IMR-90 (cell line): Measurements from ENCODE around the gene GRM8. TPM values are rescaled to one million over a fixed set of nuclear protein-coding genes. Genes with fewer than 3 reads are reported as not detected.

ENCODE experiments used
- ATAC-seq: fragments of 200-7000 bp; cut with Tn5 transposase; 2 replicates; pipeline ENCODE4 v1.9.1; 2020; ENCODE audit warnings: low read depth, mild to moderate bottlenecking, moderate library complexity
- BruUV-seq: library from RNA; stranded (reverse); fragments of 400-500 nt; replicated peaks from 2 replicates; lab custom pipeline; 2021; lab: Mats Ljungman, UMichigan
- CTCF ChIA-PET: fragments of 300-600 bp; formaldehyde crosslinking; extraction: SDS; loops from one replicate; lab custom pipeline; 2021; ENCODE audit warnings: antibody characterized with exemption; lab: Yijun Ruan, JAX
- POLR2A ChIA-PET: fragments of 300-600 bp; sonication (Branson Sonifier 250); formaldehyde crosslinking; loops from one replicate; lab custom pipeline; 2022; ENCODE audit warnings: antibody characterized with exemption; ENCODE audit not compliant: unreplicated experiment; lab: Charles Lee
- DNase-seq: peaks from one replicate; pipeline ENCODE4 v3.0.0; 2013
- H2AFZ ChIP-seq: replicated peaks from 2 replicates; pipeline ENCODE3; 2013; ENCODE audit warnings: low read length, mild to moderate bottlenecking; ENCODE audit not compliant: poor library complexity
- H2AK5ac ChIP-seq: 2 replicates; pipeline ENCODE4 v1.6.1; 2013; ENCODE audit warnings: low read depth, low read length, inconsistent platforms
- H2AK9ac ChIP-seq: replicated peaks from 2 replicates; pipeline ENCODE3; 2013; ENCODE audit warnings: mild to moderate bottlenecking, low read depth, low read length, moderate library complexity; ENCODE audit not compliant: poor library complexity
- H2BK120ac ChIP-seq: 2 replicates; pipeline ENCODE4 v1.6.1; 2013; ENCODE audit warnings: low read depth, low read length, inconsistent platforms
- H2BK15ac ChIP-seq: 3 replicates; pipeline ENCODE4 v1.6.1; 2013; ENCODE audit warnings: low read depth, low read length, inconsistent platforms
- H2BK20ac ChIP-seq: 2 replicates; pipeline ENCODE4 v1.6.1; 2013; ENCODE audit warnings: low read depth, mild to moderate bottlenecking, inconsistent platforms, low read length, moderate library complexity
- H2BK5ac ChIP-seq: 2 replicates; pipeline ENCODE4 v1.6.1; 2013; ENCODE audit warnings: mild to moderate bottlenecking, low read depth, low read length, inconsistent platforms; ENCODE audit not compliant: poor library complexity, severe bottlenecking
- H3K14ac ChIP-seq: replicated peaks from 2 replicates; pipeline ENCODE4 v1.6.1; 2013; ENCODE audit warnings: low read depth, low read length, inconsistent platforms
- H3K18ac ChIP-seq: 2 replicates; pipeline ENCODE4 v1.6.1; 2013; ENCODE audit warnings: low read depth, low read length, control low read depth
- H3K23ac ChIP-seq: 2 replicates; pipeline ENCODE4 v1.6.1; 2013; ENCODE audit warnings: low read depth, low read length, inconsistent platforms
- H3K27ac ChIP-seq: 2 replicates; pipeline ENCODE4 v1.5.1; 2013; ENCODE audit warnings: mild to moderate bottlenecking, control low read depth, low read length; ENCODE audit not compliant: insufficient read depth
- H3K27me3 ChIP-seq: 2 replicates; pipeline ENCODE4 v1.6.1; 2013; ENCODE audit warnings: low read length; ENCODE audit not compliant: control insufficient read depth, insufficient read depth
- H3K36me3 ChIP-seq: 2 replicates; pipeline ENCODE4 v1.6.1; 2013; ENCODE audit warnings: low read length, mixed read lengths; ENCODE audit not compliant: control insufficient read depth, insufficient read depth
- H3K4ac ChIP-seq: 2 replicates; pipeline ENCODE4 v1.6.1; 2013; ENCODE audit warnings: low read depth, low read length, inconsistent platforms
- H3K4me1 ChIP-seq: 2 replicates; pipeline ENCODE4 v1.6.1; 2013; ENCODE audit warnings: low read length, mixed read lengths; ENCODE audit not compliant: control insufficient read depth, insufficient read depth
- H3K4me2 ChIP-seq: 2 replicates; pipeline ENCODE4 v1.6.1; 2013; ENCODE audit warnings: low read depth, mild to moderate bottlenecking, control low read depth, low read length, moderate library complexity
- H3K4me3 ChIP-seq: 2 replicates; pipeline ENCODE4 v1.5.1; 2013; ENCODE audit warnings: low read depth, mild to moderate bottlenecking, control low read depth, low read length, moderate library complexity; ENCODE audit not compliant: insufficient read depth
- H3K56ac ChIP-seq: 2 replicates; pipeline ENCODE4 v1.6.1; 2013; ENCODE audit warnings: low read length, inconsistent platforms; ENCODE audit not compliant: insufficient read depth; ENCODE audit errors: extremely low read depth
- H3K79me1 ChIP-seq, 2 experiments: 2 replicates each; pipeline ENCODE4 v1.6.1; 2013; ENCODE audit warnings: low read length in 2 of 2, inconsistent platforms in 1 of 2, low read depth in 1 of 2
- H3K9ac ChIP-seq: 2 replicates; pipeline ENCODE4 v1.6.1; 2013; ENCODE audit warnings: low read depth, low read length, control low read depth
- H3K9me1 ChIP-seq: 2 replicates; pipeline ENCODE4 v1.6.1; 2013; ENCODE audit warnings: low read length, inconsistent platforms; ENCODE audit not compliant: insufficient read depth
- H3K9me3 ChIP-seq: 2 replicates; pipeline ENCODE4 v1.6.1; 2013; ENCODE audit warnings: low read length; ENCODE audit not compliant: control insufficient read depth, insufficient read depth
- H4K20me1 ChIP-seq: 2 replicates; pipeline ENCODE4 v1.6.1; 2013; ENCODE audit warnings: low read length, inconsistent platforms; ENCODE audit not compliant: insufficient read depth
- H4K5ac ChIP-seq: 2 replicates; pipeline ENCODE4 v1.6.1; 2013; ENCODE audit warnings: mild to moderate bottlenecking, low read depth, low read length, control low read depth
- H4K8ac ChIP-seq, 2 experiments: 2 replicates each; pipeline ENCODE4 v1.6.1; 2013; ENCODE audit warnings: low read depth in 2 of 2, low read length in 2 of 2, control low read depth in 1 of 2, inconsistent platforms in 1 of 2
- H4K91ac ChIP-seq: 2 replicates; pipeline ENCODE4 v1.6.1; 2013; ENCODE audit warnings: low read depth, low read length, inconsistent platforms; ENCODE audit not compliant: insufficient read depth
- BHLHE40 ChIP-seq: fragments of 150-350 bp; IDR thresholded peaks from 2 replicates; pipeline ENCODE4 v1.6.1; 2016; ENCODE audit warnings: mild to moderate bottlenecking, low read depth, low read length
- CEBPB ChIP-seq: IDR thresholded peaks from 2 replicates; pipeline ENCODE4 v1.6.1; 2012; ENCODE audit warnings: low read depth, low read length, improper control_type of control experiment
- CHD1 ChIP-seq: IDR thresholded peaks from 2 replicates; pipeline ENCODE4 v1.6.1; 2012; ENCODE audit warnings: low read depth, low read length, improper control_type of control experiment
- CTCF ChIP-seq: conservative IDR thresholded peaks from 2 replicates; pipeline ENCODE4 v1.5.1; 2012; ENCODE audit warnings: mild to moderate bottlenecking, low read depth, low read length, improper control_type of control experiment
- ELK1 ChIP-seq: fragments of 150-350 bp; IDR thresholded peaks from 2 replicates; pipeline ENCODE4 v1.6.1; 2016; ENCODE audit warnings: low read depth, mild to moderate bottlenecking, low read length, moderate library complexity, borderline replicate concordance
- FOS ChIP-seq: fragments of 150-350 bp; IDR thresholded peaks from 2 replicates; pipeline ENCODE4 v1.6.1; 2016; ENCODE audit warnings: low read depth, low read length
- MAFK ChIP-seq: IDR thresholded peaks from 2 replicates; pipeline ENCODE4 v1.6.1; 2012; ENCODE audit warnings: low read depth, low read length, improper control_type of control experiment
- MAZ ChIP-seq: IDR thresholded peaks from 2 replicates; pipeline ENCODE4 v1.6.1; 2012; ENCODE audit warnings: low read depth, mild to moderate bottlenecking, low read length, improper control_type of control experiment, moderate library complexity, borderline replicate concordance
- MXI1 ChIP-seq: IDR thresholded peaks from 2 replicates; pipeline ENCODE4 v1.6.1; 2012; ENCODE audit warnings: low read depth, mild to moderate bottlenecking, low read length, moderate library complexity, borderline replicate concordance
- NFE2L2 ChIP-seq: fragments of 150-350 bp; IDR thresholded peaks from 2 replicates; pipeline ENCODE4 v1.6.1; 2016; ENCODE audit warnings: low read depth, mild to moderate bottlenecking, low read length
- POLR2A ChIP-seq: IDR thresholded peaks from 2 replicates; pipeline ENCODE4 v1.6.1; 2012; ENCODE audit warnings: mild to moderate bottlenecking, low read depth, low read length
- RAD21 ChIP-seq: IDR thresholded peaks from 2 replicates; pipeline ENCODE4 v1.6.1; 2012; ENCODE audit warnings: low read length, improper control_type of control experiment
- RCOR1 ChIP-seq: IDR thresholded peaks from 2 replicates; pipeline ENCODE4 v1.6.1; 2012; ENCODE audit warnings: mild to moderate bottlenecking, low read length, improper control_type of control experiment; ENCODE audit not compliant: insufficient replicate concordance
- RFX5 ChIP-seq: IDR thresholded peaks from 2 replicates; pipeline ENCODE4 v1.8.0; 2012; ENCODE audit warnings: low read depth, mild to moderate bottlenecking, low read length, moderate library complexity
- SMC3 ChIP-seq: fragments of 150-350 bp; IDR thresholded peaks from 2 replicates; pipeline ENCODE4 v1.6.1; 2016; ENCODE audit warnings: low read depth, mild to moderate bottlenecking, antibody characterized with exemption, low read length, moderate library complexity
- USF2 ChIP-seq: fragments of 150-350 bp; IDR thresholded peaks from 2 replicates; pipeline ENCODE4 v1.6.1; 2017; ENCODE audit warnings: mild to moderate bottlenecking, antibody characterized with exemption, low read length, low read depth
- WGBS, 2 experiments: methylation state at CpG; one replicate each; pipeline versions ENCODE4 v1.1.5 to v1.1.7; 2013; ENCODE audit warnings: missing lambda C conversion rate in 2 of 2; ENCODE audit not compliant: insufficient read length in 1 of 2; ENCODE audit errors: extremely low coverage in 2 of 2; 5-methylcytosine and 5-hydroxymethylcytosine counted together
- dilution Hi-C: fragments of 300-500 bp; cut with HindIII; formaldehyde crosslinking; loops from one replicate; pipeline ENCODE4 v1.14.3; 2018; ENCODE audit warnings: low sequenced_read_pairs; ENCODE audit not compliant: unreplicated experiment
- in situ Hi-C: fragments of 300-500 bp; cut with MboI; formaldehyde crosslinking; loops from 3 replicates; pipeline ENCODE4 v1.14.3; 2019; ENCODE audit warnings: low sequenced_read_pairs, inconsistent platforms, mixed read lengths
- intact Hi-C: fragments of 100-400 bp; cut with micrococcal nuclease; formaldehyde crosslinking; loops from 2 replicates; pipeline ENCODE4 v1.10.0; 2022
- polyA plus RNA-seq, 3 experiments: library from polyadenylated mRNA; depleted of rRNA; stranded (reverse); fragments of >200 nt; gene quantifications; 2 replicates each; pipeline ENCODE4 v1.2.3, GENCODE V29; 2012; ENCODE audit warnings: low replicate concordance in 1 of 3
- total RNA-seq: library from RNA; depleted of rRNA; stranded (reverse); fragments of >200 nt; gene quantifications from 2 replicates; pipeline ENCODE4 v1.2.3, GENCODE V29; 2012

GRM8 gene
- total and polyA plus RNA-seq, 2 of the 4 experiments (the other 2 are of a cell fraction), result not detected

GRCh38 chr7:126460664-126461063 lies 792.1 kb downstream of the GRM8 start:
- ATAC-seq (no peak), DNase-seq (no peak)
- no peak overlapping the region for H3K27ac ChIP-seq
- H3K4me3 ChIP-seq, result no peak overlapping the region
- no peaks in the 10 kb centered on the region for H3K27me3 ChIP-seq
- no peaks in the 10 kb centered on the region for H3K9me1 ChIP-seq
- no peak overlapping the region for H3K4me2 ChIP-seq
- BruUV-seq, result no TSS peak
- no peak overlapping the region for H3K14ac ChIP-seq
- H2AFZ ChIP-seq, result no peak overlapping the region
- no peak overlapping the region for H4K91ac ChIP-seq
- H3K9ac ChIP-seq, result no peak overlapping the region
- H3K56ac ChIP-seq, result no peak overlapping the region
- no peak overlapping the region for H4K5ac ChIP-seq
- H2BK15ac ChIP-seq, result no peak overlapping the region
- H2AK5ac ChIP-seq, result no peak overlapping the region
- H2BK20ac ChIP-seq, result no peak overlapping the region
- H4K8ac ChIP-seq, result no peak overlapping the region
- no peaks in the 10 kb centered on the region for H3K9me3 ChIP-seq
- no peaks in the 10 kb centered on the region for H3K36me3 ChIP-seq
- intact Hi-C loops (no loop called here), in situ Hi-C loops (no loop called here), dilution Hi-C loops (no loop called here)
- H3K79me1 ChIP-seq, result no peaks in the 10 kb centered on the region
- H2BK120ac ChIP-seq, result no peak overlapping the region
- CTCF ChIA-PET, result interaction anchor here (0.6 kb wide), 1 partner anchor 1117 kb away, joined by 3 read pairs; no protein-coding TSS in a partner anchor
- WGBS, 2 experiments, result no CpG with 5 or more reads among the region's 2 CpGs
- no peak overlapping the region for H3K18ac ChIP-seq
- TF ChIP-seq CTCF (no peak), CHD1 (no peak), MAFK (no peak), RAD21 (no peak), FOS (no peak), USF2 (no peak), NFE2L2 (no peak), MXI1 (no peak), RFX5 (no peak), MAZ (no peak), ELK1 (no peak), RCOR1 (no peak), SMC3 (no peak), CEBPB (no peak), BHLHE40 (no peak), POLR2A (no peak)
- H2AK9ac ChIP-seq, result no peak overlapping the region
- no peaks in the 10 kb centered on the region for H4K20me1 ChIP-seq
- no peaks in the 10 kb centered on the region for H3K4me1 ChIP-seq
- POLR2A ChIA-PET, result no interaction called here
- H3K23ac ChIP-seq, result no peak overlapping the region
- no peak overlapping the region for H3K4ac ChIP-seq
- H2BK5ac ChIP-seq, result no peak overlapping the region
